ENCODE data around the gene ATOH8. TPM values are rescaled to one million over a fixed set of nuclear protein-coding genes. Genes with fewer than 3 reads are reported as not detected.
A peak's percentile ranks its signal among the peaks of the same experiment; 100 is the strongest.

ATOH8 gene
- total RNA-seq, 1 donor from 2014 or later, result 0.52 TPM

GRCh38 chr2:85795331-85796045 lies 41.7 kb downstream of the ATOH8 start:
- TF ChIP-seq, protein P1, sequence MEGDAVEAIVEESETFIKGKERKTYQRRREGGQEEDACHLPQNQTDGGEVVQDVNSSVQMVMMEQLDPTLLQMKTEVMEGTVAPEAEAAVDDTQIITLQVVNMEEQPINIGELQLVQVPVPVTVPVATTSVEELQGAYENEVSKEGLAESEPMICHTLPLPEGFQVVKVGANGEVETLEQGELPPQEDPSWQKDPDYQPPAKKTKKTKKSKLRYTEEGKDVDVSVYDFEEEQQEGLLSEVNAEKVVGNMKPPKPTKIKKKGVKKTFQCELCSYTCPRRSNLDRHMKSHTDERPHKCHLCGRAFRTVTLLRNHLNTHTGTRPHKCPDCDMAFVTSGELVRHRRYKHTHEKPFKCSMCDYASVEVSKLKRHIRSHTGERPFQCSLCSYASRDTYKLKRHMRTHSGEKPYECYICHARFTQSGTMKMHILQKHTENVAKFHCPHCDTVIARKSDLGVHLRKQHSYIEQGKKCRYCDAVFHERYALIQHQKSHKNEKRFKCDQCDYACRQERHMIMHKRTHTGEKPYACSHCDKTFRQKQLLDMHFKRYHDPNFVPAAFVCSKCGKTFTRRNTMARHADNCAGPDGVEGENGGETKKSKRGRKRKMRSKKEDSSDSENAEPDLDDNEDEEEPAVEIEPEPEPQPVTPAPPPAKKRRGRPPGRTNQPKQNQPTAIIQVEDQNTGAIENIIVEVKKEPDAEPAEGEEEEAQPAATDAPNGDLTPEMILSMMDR (conservative IDR thresholded peaks at IDR 0.05; ENCODE audit: low read depth, low read length), result no peak
- no peak overlapping the region for H3K4me3 ChIP-seq (ENCODE audit: low read depth, low read length)
- no peak for DNase-seq (ENCODE audit: low read depth)

DNA sequence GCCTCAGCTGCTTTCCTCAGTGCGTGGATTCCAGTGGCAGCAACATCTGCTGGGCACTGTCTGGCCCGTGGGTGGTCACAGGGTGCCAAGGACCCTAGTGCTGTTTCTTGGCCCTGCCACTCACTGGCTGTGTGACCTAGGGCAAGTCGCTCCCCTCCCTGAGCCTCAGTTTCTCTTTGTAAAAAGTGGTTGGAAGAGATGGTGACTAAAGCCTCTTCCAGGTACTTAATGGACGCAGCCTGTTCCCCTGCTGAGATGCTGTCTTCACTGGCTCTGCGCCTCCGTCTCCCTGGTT lies 42.2 kb downstream of the ATOH8 start:
- DNase-seq (ENCODE audit: low read depth), result no peak
- TF ChIP-seq, protein P1 (conservative IDR thresholded peaks at IDR 0.05; ENCODE audit: low read depth, low read length), result no peak
- no peak overlapping the region for H3K4me3 ChIP-seq (ENCODE audit: low read depth, low read length)

DNA sequence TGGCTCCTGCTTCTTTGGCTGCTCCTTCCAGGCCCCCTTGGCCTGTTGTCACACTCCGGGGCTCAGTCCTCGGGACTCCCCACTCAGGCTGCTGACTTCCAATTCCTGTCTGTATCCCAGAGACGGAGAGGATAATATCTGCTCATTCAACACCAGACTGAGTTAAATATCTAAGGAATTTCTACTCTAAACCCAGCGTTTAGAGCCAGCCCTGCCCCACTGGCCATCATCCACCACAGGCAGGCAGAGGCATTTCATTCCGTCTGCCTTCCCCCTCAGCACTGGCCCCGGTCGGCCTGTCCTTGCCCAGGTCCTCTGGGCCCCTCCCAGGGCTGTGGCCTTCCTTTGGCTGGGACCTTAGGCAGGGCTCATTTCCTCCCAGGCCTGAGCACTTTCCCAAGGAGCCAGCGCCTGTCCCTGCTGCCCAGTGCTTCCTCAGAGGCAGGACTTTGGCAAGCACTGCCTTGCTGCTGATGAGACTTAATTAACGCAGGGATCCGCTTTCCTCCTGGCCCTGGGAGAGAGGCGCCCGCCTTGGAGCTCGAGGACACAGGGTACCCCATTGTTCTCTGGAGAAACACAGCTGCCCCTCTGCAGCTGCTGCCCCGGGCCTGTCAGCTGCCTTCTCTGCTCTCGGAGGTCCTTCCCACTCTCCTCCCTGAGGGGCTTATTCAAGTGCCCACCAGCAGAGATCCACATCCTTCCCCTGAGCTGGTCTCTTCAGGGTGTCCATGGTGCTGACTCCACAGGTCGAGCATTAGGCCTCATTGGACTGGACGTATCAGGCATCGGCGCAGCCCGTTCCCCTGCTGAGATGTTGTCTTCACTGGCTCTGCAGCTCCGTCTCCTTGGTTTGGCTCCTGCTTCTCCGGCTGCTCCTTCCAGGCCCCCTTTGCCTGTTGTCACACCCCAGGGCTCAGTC lies 42.8 kb downstream of the ATOH8 start:
- TF ChIP-seq, protein P1 (conservative IDR thresholded peaks at IDR 0.05; ENCODE audit: low read depth, low read length), result no peak
- H3K4me3 ChIP-seq (ENCODE audit: low read depth, low read length), result no peak overlapping the region
- no peak for DNase-seq (ENCODE audit: low read depth)

GRCh38 chr2:85797263-85797660 lies 43.5 kb downstream of the ATOH8 start:
- no peak overlapping the region for H3K4me3 ChIP-seq (ENCODE audit: low read depth, low read length)
- TF ChIP-seq, protein P1 (conservative IDR thresholded peaks at IDR 0.05; ENCODE audit: low read depth, low read length), result no peak
- DNase-seq (ENCODE audit: low read depth), result no peak

DNA sequence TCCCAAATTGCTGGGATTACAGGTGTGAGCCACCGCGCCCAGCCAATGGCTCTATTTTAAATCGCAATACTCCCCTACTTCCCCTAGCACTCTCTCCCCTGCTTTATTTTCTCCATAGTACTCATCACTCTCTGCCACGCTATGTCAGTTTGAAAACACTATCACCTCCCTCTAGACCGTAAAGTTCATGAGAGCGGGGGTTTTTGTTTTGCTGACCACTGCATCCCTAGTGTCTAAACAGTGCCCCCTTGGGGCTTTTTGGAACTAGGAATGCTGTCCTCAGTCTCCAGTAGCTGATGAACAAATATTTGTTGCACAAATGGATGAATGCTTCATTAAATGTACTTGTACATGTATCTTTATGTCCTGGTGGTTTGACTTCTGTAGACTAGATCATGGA lies 44.1 kb downstream of the ATOH8 start:
- DNase-seq (ENCODE audit: low read depth), result no peak

DNA sequence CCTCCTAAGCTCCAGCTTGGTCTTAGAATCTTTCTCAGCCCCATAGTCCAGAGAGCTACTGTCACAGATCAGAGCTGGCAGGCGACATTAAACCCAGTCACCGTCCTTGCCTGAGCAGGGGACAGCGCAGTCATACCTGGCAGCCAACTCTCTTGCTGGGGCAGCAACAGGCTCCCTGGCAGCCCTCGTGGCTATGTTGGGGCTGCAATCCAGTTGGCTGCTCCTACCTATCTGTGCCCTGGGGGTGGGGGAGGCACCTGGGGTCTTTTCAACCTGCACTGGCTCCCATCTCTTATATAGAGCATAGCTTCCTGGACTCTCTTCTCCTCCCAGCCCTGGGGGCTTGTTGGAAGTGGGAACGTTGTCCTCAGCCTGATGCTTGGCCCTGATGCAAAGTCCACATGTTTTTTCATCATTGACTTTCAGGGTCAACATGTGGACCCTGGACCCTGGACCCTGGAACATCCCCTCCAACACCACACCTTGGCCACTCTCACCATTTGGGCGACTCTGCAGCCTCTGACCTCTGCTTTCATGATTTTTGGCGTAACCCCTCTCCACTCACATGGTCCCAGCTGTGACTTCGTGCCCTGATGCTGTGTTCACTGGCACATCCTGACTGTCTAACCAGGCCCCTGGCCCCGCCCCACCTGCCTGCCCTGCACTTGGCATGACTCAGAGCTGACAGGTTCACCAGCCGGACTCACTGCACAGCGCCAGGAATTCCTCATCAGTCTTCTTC lies 45.6 kb downstream of the ATOH8 start:
- no peak for DNase-seq (ENCODE audit: low read depth)
- TF ChIP-seq, protein P1 (conservative IDR thresholded peaks at IDR 0.05; ENCODE audit: low read depth, low read length), result no peak
- H3K4me3 ChIP-seq (ENCODE audit: low read depth, low read length), result no peak overlapping the region

More for the DNA sequence above, 44.1 kb downstream of the ATOH8 start:
- H3K4me3 ChIP-seq (ENCODE audit: low read depth, low read length), result no peak overlapping the region
- TF ChIP-seq, protein P1 (conservative IDR thresholded peaks at IDR 0.05; ENCODE audit: low read depth, low read length), result peak; percentile 54

Measured in epithelial cell of proximal tubule (primary cell).